ENCODE measurements around the gene ABTB2.
"Not testable (repeated sequence)": the region's sequence is repeated elsewhere in the genome, so short reads cannot be mapped to it uniquely, and the experiment has no call there.

ABTB2 gene

GRCh38 chr11:34357701-34358257, at the start of gene ABTB2:
TSS of gene ABTB2 (minus strand) at chr11:34358010.
- DNase-seq: peak; percentile 92 to 95

GRCh38 chr11:34407121-34407813, 49.5 kb upstream of the ABTB2 start:
- DNase-seq: no peak

GRCh38 chr11:34406413-34406812, 48.6 kb upstream of the ABTB2 start:
- no peak for DNase-seq

DNA sequence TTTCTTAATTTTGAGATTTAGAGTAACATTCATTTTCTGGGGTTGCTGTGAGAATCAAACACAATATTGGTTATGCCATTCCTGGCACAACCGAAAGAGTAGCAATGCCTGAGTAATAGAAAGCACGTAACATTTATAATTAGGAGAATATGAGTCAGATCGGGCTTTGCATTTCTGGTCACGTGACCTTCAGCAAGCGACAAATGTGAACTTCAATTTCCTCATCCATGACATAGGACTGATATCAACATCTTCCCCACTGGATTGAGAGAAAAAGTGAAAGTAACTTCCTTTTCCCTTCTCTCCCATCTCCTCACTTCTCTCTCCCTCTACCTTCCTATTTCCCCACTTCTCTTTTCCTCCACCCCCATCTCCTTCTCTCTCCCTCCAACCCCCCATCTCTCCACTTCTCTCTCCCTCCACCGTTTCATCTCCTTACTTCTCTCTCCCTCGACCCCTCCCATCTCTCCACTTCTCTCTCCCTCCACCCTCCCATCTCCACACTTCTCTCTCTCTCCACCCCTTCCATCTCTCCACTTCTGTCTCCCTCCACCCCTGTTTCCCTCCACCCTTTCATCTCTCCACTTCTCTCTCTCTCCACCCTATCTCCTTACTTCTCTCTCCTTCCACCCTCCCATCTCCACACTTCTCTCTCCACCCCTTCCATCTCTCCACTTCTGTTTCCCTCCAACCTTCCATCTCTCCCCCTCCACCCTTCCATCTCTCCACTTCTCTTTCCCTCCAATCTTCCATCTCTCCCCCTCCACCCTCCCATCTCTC, 47.5 kb upstream of the ABTB2 start:
- no peak for DNase-seq

GRCh38 chr11:34404280-34404679, 46.5 kb upstream of the ABTB2 start:
- DNase-seq: no peak

DNA sequence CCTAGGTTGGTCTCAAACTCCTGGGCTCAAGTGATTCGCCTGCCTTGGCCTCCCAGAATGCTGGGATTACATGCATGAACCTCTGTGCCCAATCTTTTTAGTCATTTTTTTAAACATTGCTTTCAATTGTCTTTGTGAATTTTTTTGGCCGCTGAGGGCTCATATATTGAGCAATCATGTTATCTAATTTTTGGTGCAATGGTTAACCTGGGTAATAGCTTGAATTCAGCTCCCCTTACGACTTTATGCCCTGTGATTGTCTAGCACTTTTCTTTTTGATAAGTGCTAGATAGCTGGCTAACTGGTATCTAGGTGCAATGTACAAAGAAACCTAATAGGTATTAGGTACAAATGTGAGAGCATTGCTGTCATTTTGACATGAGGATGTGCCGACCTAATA, 45.6 kb upstream of the ABTB2 start:
- DNase-seq: no peak

- no peak for DNase-seq
These were observed 40.0 kb upstream of the ABTB2 start for GRCh38 chr11:34397811-34398210.

DNA sequence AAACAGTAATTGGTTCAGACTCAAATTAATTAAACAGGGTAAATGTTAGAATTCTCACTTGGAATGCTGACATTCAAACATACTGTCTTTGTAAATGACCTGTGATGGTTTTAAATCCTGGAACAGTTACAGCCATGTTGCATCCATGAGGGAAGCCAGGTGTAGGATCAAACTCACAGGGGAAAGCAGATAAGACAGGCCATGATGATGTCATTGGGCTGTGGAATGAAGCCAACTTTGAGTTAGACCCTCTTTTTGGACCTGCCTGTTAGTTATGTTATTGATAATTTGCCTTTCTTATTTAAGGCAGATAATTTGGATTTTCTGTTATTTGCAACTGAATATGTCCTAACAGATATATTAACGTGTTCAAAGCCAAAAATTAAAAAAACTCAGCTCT, 39.3 kb upstream of the ABTB2 start:
- no peak for DNase-seq

DNA sequence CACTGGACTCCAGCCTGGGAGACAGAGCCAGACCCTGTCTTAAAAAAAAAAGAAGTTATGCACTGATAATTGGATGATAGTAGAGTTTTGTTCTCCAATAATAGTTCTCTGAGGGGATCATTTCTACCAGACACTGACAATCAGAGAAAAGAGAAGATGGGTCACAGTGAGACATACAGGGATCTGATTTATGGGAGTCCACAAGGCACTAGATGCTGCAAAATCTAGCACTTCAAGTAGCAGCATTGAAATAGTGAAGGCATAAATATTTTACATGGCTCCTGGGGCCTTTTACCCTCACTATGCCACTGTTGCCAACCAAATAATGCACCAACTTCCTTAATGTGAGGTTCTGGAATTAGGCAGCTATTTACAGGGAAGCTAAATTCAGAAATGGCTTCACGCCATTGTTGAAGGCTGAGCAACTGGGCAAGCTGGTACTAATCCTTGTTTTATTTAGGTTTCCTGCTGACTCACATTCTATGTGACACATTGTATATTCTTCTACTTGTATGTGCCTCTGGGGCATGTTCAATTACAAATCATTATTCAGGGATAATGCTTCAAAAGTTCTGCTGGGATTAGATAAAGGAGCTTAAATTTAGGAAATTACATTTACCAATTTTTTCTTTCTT, 38.2 kb upstream of the ABTB2 start:
- DNase-seq: peak in 1 of 2 experiments; percentile 45

- no peak for DNase-seq
These were observed 37.0 kb upstream of the ABTB2 start for GRCh38 chr11:34394771-34395300.

- no peak for DNase-seq
These were observed 29.8 kb upstream of the ABTB2 start for GRCh38 chr11:34387653-34388052.

GRCh38 chr11:34386356-34386755, 28.5 kb upstream of the ABTB2 start:
- DNase-seq: not testable (repeated sequence)

GRCh38 chr11:34382532-34383276, 24.9 kb upstream of the ABTB2 start:
- DNase-seq: no peak

DNA sequence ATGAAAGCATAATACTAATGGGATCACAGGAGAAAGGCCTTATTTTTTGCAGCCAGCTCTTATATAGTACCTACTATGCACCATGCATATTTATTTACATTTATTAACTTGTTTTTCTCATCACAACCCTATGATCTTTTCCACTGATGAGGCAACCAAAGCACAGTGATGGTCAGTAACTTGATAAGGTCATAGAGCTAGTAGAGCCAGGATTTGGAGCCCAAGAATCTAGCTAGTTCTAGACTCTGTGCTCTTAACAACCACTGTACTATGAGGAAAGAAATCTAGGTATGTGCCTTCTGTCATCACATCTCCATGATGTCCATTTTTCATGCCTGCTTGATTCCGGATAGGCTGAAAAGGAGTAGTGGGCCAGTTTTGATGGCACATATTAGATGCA, 24.0 kb upstream of the ABTB2 start:
- DNase-seq: no peak

DNA sequence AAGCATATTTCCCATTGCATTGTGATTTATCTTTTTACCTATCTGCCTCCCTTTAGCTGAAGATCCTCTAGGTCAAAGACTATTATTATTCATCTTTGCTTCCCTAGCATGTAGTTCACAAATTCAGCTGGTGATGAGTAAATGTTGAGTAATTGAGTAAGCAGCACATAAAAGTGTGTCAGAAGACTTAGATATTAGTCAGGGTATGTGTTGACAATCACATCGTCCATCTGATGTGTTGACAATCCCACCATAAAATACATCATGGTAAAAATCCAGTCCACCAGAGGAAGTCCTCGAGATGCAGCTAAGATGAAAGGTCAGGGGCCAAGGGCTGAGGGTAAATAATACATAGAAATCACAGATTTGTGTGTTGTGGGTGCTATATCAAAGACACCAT, 22.9 kb upstream of the ABTB2 start:
- peak; percentile 45 to 68 for DNase-seq

GRCh38 chr11:34379539-34379938, 21.7 kb upstream of the ABTB2 start:
- no peak for DNase-seq

DNA sequence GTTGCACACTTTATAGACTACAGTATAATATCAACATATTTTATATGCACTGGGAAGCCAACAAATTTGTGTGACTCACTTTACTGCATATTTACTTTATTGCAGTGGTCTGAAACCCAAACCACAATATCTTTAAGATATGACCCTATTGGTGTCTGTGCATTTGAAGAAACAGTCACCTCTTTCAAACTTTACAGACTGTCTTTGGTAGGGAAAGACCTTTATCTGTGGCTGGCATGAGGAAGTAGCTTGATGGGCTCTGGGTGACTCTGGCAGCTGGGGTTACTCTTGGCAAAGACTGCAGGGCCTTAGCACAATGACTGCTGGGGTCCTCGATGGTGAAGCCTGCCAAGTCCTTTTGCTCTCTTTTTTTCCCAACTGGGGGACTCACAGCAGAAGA, 21.3 kb upstream of the ABTB2 start:
- no peak for DNase-seq

DNA sequence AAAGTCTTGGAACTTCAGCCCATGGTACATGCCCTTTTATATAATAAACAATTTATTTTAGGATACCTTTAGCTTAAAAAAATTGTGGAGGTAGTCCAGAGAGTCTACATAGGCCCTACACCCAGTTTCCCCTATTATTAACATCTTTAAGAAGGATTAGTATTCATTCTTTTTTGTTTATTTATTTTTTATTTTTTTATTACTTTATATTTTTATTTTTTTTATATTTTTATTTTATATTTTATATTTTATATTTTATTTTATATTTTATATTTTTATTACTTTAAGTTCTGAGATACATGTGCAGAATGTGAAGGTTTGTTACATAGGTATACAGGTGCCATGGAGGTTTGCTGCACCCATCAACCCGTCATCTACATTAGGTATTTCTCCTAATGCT, 15.9 kb upstream of the ABTB2 start:
- no peak for DNase-seq

GRCh38 chr11:34366522-34366921, 8.7 kb upstream of the ABTB2 start:
- no peak for DNase-seq

- DNase-seq: no peak
These were observed 6.3 kb upstream of the ABTB2 start for GRCh38 chr11:34364102-34364501.

DNA sequence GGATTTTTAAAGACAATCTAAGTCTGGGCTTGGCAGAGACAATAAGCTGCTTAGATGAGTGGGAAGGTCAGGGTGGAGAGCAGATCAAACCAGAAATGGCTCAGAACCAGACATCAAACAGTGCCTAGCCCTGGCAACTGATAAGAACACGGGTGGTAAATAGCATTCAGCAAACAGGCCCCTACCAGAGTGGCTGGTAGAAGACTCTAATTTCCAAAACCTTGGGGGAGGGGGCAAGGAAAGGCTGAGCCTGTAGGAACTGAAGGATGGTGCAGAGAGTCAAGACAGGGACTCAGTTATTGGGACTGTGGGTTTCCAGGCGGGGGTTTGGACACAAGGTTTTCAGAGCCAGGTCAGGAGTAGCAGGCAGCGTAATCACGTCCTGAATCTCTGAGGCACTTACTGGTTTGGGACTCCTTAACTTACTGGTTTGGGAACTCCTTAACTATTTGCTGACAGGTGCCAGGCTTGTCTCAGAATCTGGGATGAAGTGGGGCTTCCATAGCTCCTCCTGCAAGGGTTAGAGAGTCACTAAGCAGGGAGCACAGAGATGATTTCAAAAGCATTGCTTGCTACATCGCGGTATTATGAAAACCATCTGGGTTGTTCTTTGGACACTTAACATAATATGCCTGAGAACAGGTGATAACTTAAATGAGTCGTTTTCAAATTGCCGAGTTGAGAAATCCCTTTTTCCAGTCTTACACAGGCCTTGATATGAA, 5.7 kb upstream of the ABTB2 start:
- no peak for DNase-seq

- DNase-seq: no peak
These were observed 2.2 kb upstream of the ABTB2 start for GRCh38 chr11:34360046-34360445.

Data from SW 1271 (cell line).